K562 (cell line): ENCODE results near the gene SLX9.

Source experiments
- HNRNPL ChIP-seq: fragments of 200-400 bp; formaldehyde crosslinking; IDR thresholded peaks from 2 replicates; pipeline ENCODE4 v1.6.1; 2017; ENCODE audit warnings: low read depth, mild to moderate bottlenecking, low read length
- MTA3 ChIP-seq: fragments of 450-650 bp; formaldehyde crosslinking; IDR thresholded peaks from 2 replicates; pipeline ENCODE4 v1.6.1; 2017; ENCODE audit warnings: mild to moderate bottlenecking, borderline replicate concordance

DNA sequence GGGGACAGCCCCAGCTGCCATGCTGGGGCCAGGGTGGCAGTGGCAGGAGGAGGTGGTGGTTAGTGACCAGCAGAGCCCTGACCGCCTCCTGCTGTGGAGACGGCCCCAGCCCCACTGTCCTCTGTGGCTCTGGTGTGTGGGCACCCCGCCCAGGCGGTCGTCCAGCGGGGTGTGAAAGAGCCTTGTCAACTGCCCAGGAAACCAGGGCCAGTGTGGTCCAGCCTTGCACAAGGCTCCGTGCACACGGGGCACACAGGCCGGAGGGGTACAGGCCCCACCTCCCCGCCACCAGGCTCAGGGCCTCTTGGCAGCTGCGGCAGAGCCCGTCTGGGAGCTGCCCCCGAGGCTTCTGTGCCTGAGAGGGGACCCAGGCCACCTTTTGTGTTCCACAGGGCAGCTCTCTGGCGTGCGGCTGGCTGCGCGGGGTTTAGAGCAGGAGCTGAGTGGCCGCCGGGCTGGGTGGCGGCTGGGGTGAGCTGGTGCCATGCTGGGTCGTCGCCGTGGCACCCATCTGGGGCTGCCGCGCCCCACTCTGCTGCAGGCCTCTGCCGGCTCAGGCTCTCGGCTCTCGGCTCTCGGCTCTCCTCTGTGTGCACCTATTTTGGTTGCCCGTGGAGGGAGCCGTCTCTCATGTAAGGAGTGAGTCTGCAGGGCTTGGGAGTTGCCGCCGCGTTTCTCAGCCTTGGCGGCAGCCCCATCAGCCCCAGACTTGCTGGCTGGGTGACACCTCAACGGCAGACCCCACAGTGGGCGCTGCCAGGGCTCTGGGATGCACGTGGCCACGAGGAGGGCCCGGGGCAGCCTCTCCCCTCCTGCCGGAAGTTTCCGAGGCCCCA lies 36.1 kb downstream of the SLX9 start:
- TF ChIP-seq MTA3 (no peak), HNRNPL (no peak)
